Measurements from ENCODE around the gene MXD4. TPM values are rescaled to one million over a fixed set of nuclear protein-coding genes. Genes with fewer than 3 reads are reported as not detected.

Gene MXD4
- total RNA-seq, 1 experiment from 2014 or later, result 11.7 TPM

DNA sequence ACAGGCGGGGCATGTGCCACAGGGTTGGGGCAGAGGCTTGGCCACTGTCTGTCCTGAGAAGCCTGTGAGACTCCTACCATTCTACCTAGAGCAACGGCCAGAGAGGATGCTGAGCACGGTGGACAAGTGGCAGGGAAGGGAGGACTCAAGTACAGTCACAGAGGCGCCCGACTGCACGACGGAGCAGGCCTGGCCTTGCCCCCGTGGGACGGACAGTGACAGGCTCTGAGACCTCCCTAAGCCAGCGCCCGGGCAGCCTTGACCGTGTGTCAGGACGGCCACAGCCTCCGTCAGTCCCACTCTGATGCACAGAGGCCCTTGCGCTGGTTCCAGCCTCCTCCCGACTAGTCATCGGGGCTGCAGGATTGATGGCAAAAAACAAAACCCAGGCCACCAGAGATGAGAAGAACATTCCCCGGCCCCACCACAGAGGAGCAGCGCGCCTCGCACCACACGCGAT is 36.7 kb upstream of the MXD4 start:
- Histone ChIP-seq H3K4me1 (replicated peaks) (no peaks in the 10 kb centered on the region), H3K36me3 (no peaks in the 10 kb centered on the region), H3K27ac (no peak overlapping the region), H3K27me3 (replicated peaks) (no peaks in the 10 kb centered on the region), H3K9me3 (replicated peaks) (no peaks in the 10 kb centered on the region), H3K4me3 (no peak overlapping the region)
- DNase-seq (ENCODE audit: low read depth in 1 of 2, low spot score in 2 of 2), result no peak

DNA sequence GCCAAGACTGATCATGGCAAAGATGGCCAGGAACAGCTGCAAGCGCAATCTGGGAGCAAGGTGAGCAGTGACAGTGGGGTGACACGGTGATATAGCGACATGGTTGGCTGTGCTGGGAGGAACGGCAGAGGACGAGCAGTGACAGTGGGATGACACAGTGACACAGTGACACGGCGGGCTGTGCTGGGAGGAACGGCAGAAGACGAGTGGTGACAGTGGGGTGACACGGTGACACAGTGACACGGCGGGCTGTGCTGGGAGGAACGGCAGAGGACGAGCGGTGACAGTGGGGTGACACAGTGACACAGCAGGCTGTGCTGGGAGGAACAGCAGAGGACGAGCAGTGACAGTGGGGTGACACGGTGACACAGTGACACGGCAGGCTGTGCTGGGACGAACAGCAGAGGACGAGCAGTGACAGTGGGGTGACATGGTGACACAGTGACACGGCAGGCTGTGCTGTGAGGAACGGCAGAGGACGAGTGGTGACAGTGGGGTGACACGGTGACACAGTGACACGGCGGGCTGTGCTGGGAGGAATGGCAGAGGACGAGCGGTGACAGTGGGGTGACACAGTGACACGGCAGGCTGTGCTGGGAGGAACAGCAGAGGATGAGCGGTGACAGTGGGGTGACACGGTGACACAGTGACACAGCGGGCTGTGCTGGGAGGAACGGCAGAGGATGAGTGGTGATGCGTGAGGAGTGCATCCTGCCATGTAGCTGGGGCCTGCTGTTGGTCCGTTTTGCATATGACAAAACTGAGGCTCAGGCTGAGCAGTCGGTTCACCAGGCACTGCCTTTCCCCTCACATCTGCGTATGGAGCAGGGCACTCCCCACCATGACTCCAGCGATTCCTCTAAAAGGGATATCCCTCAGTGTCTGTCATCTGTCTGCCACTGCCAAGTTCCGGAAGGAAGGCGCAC is 36.0 kb upstream of the MXD4 start:
- H3K27ac ChIP-seq, result no peak overlapping the region
- DNase-seq (ENCODE audit: low read depth in 1 of 2, low spot score in 2 of 2), result no peak

DNA sequence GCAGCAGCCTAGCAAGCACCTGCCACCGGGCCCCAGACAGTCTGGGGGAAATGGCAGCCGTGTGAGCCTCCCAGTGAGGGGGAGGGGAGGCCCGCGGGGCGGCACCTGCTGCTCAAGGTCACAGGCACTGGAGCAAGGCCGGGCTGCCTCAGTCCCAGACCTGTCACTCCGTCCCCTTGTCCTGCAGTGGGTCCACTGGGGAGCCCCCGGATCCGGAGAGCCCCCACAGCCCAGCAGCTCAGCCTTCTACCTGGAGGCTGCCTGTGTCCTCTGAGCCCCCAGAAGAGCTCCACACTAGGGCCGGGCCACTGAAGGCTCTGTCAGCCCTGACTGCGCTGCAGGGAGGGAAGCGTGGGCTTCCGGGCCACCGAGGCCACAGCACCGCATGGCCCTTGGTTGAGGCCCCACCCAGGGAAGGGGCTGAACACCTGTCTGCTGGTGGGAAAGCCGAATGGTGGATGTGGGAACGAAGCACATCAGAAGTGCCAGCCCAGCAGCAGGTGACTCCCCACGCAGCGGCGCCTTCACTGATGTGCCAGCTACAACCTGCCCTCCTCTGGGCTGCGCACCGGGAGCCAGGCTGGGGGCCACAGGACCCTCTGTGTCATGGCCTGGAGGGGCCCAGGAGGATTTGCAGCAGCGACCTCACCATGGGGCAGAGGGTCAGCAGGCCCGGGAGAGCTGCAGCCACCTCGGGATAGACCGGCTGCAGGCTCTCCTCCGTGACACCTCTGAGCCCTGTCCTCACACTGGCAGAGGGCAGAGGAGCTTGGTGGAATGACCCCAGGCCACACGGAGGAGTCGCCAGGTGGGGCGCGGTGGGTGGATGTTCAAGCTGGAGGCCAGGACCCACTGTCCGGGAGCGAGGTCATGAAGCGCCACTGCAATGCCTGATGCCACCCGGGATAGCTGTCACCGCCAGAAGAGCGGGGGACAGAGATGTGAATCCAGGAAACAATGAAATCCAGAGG is 35.0 kb upstream of the MXD4 start:
- Histone ChIP-seq H3K36me3 (no peaks in the 10 kb centered on the region), H3K4me3 (no peak overlapping the region), H3K4me1 (replicated peaks) (no peaks in the 10 kb centered on the region), H3K27me3 (replicated peaks) (no peaks in the 10 kb centered on the region), H3K9me3 (replicated peaks) (no peaks in the 10 kb centered on the region), H3K27ac (no peak overlapping the region)
- DNase-seq (ENCODE audit: low read depth in 1 of 2, low spot score in 2 of 2), result no peak

More for the DNA sequence above, 36.0 kb upstream of the MXD4 start:
- no peaks in the 10 kb centered on the region for H3K27me3 ChIP-seq (replicated peaks)
- H3K9me3 ChIP-seq (replicated peaks), result no peaks in the 10 kb centered on the region
- H3K4me1 ChIP-seq (replicated peaks), result no peaks in the 10 kb centered on the region
- H3K36me3 ChIP-seq, result no peaks in the 10 kb centered on the region
- H3K4me3 ChIP-seq, result no peak overlapping the region

DNA sequence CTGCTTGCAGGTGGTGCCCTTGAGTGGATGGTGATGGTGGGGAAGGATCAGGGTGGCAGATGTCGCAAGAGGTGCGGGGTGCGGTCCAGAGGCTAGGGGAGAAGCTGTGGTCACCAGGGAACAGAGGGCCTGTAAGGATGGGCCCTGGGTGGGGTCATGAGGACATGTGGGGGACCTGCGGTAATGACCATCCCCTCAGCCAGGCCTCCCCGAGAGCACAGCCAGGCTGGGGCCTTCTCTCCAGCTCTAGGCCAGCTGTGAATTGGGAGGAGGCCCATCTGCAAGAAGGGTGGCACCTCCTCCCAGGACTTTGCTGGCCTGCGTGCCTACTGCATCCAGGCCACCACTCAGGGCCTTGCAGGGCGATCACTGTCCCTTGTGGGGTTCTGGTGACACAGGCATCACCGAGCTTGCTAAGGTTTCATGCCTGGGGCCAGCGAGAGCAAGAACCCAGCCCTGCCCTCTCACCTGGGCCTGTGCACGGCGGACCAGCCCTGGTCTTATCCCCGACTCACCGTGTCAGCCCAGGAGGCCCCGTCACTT is 34.1 kb upstream of the MXD4 start:
- H3K27me3 ChIP-seq (replicated peaks), result no peaks in the 10 kb centered on the region

DNA sequence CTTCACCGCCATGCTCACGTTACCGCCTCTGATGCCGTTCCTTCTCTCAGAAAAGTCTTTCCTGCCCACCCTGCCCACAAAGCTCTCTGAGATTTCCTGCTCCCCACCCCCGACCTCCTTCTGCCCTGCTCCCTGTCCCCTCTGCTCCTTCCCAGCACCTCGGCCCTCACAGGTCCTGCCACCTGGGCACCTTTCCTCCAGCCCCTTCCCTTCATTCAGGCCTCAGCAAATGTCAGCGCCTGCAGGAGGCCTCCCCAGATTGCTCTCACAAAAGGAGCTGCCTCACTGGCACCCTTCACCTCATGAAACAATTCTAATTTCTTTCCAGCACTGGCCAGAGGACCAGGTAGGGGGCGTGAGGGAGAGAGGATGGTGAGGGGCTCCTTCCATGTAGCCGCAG is 33.6 kb upstream of the MXD4 start:
- Histone ChIP-seq H3K27ac (no peak overlapping the region), H3K36me3 (no peaks in the 10 kb centered on the region), H3K4me3 (no peak overlapping the region), H3K4me1 (replicated peaks) (no peaks in the 10 kb centered on the region), H3K9me3 (replicated peaks) (no peaks in the 10 kb centered on the region), H3K27me3 (replicated peaks) (no peaks in the 10 kb centered on the region)
- no peak for DNase-seq (ENCODE audit: low read depth in 1 of 2, low spot score in 2 of 2)

More for the DNA sequence above, 34.1 kb upstream of the MXD4 start:
- Histone ChIP-seq H3K27ac (no peak overlapping the region), H3K9me3 (replicated peaks) (no peaks in the 10 kb centered on the region), H3K36me3 (no peaks in the 10 kb centered on the region), H3K4me3 (no peak overlapping the region), H3K4me1 (replicated peaks) (no peaks in the 10 kb centered on the region)
- DNase-seq (ENCODE audit: low read depth in 1 of 2, low spot score in 2 of 2), result no peak

DNA sequence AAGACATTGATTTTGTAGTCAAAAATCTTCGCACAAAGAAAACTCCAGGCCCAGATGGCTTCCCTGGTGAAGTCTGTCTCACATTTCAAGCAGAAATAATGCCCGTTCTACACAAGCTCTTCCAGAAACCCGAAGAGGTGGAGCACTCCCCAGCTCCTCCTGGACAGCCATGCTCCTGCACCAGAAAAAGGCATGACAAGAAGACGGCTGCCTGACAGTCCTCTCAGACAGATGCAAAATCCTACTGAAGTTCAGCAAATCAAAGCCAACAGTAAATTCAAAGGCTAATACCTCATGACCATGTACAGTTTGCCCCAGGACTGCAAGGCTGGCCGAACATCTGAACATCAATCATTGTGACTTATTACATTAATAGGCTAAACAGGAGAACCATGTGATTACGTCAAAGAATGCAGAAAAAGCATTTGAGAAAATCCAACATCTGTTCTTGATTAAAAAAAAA is 30.8 kb upstream of the MXD4 start:
- Histone ChIP-seq H3K27me3 (replicated peaks) (no peaks in the 10 kb centered on the region), H3K27ac (no peak overlapping the region), H3K9me3 (replicated peaks) (no peaks in the 10 kb centered on the region), H3K36me3 (no peaks in the 10 kb centered on the region), H3K4me3 (no peak overlapping the region), H3K4me1 (replicated peaks) (no peaks in the 10 kb centered on the region)
- DNase-seq (ENCODE audit: low read depth in 1 of 2, low spot score in 2 of 2), result no peak

DNA sequence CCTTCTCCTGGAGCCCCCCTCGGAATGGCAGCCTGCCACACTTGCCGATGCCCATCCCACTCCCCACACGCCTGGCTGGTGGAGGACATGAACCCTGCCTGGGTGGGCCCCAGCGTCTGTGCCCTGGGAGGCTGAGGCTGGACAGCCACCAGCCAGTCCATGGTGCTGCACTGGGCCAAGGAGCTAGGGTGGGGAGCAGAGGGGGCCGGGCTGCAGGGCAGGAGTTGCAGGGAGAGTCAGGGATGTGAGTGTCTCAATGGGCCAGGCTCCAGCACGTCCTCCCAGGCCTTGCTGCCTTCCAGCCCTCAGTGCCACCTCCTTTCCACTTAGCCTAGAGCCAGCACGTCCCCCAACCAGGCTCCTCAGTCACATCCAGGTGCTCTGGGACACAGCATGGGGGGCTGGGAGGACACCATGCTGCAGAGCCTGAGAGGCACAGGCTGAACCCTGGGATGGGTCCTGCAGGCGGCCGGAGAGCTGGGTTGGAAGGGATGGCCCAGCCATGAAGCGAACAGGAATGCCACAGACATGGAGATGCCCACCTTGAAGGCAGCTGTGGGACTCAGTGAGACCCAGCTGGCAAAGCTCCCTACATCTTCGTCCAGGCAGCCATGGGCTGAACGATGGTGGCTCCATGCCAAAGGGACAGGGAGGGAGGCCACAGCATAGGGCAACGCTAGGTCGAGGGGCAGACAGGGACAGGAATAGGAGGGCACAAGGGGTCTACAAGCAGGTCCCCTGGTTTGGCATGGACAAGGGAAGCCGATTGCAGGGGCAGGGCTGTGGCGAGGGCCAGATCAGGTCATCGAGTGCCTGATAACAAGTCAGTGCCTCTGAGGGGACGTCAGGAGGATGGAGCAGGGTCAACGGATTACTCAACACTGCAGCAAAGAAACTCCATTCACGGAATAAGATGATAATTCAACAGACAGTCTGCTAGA is 30.1 kb upstream of the MXD4 start:
- H3K4me3 ChIP-seq, result no peak overlapping the region
- H3K27ac ChIP-seq, result no peak overlapping the region
- no peaks in the 10 kb centered on the region for H3K4me1 ChIP-seq (replicated peaks)
- no peaks in the 10 kb centered on the region for H3K9me3 ChIP-seq (replicated peaks)
- no peaks in the 10 kb centered on the region for H3K36me3 ChIP-seq
- no peak for DNase-seq (ENCODE audit: low read depth in 1 of 2, low spot score in 2 of 2)
- H3K27me3 ChIP-seq (replicated peaks), result no peaks in the 10 kb centered on the region

DNA sequence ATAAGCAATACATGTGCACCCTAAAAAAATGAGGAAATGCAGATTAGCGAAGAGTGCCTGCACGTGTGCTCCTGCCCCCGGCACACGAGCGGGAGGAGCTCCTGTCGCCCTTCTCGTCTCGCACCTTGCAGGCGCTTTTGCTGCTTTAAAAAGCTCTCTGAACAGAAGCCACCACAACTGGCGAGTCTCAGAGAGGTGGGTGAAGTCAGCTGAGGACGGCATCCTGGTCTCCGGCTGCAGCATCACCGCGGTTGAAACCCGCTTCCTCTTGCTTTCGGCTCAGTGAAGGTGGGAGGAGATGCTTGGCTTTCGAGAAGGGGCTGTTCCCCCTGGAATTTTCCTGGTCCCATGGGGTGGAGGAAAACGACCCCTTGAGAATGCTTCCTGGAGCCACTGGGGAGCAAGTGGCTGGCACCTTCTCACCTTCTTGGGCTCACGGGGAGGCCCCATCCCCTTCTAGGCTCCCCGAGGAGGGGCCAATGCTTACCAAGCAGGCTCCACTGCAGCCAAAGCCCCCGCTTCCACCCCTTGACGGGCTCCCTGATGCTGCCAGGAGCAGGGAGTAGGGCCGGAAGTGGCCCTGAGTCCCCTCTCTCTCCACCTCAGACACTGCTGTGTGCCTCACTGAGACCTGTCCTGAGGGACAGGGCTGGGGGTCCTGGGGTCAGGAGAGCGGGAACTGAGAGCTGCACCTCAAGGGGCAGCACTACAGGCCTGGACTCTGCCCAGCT is 29.2 kb upstream of the MXD4 start:
- Histone ChIP-seq H3K36me3 (no peaks in the 10 kb centered on the region), H3K4me1 (replicated peaks) (no peaks in the 10 kb centered on the region), H3K27ac (no peak overlapping the region), H3K27me3 (replicated peaks) (no peaks in the 10 kb centered on the region), H3K9me3 (replicated peaks) (no peaks in the 10 kb centered on the region), H3K4me3 (no peak overlapping the region)
- no peak for DNase-seq (ENCODE audit: low read depth in 1 of 2, low spot score in 2 of 2)

DNA sequence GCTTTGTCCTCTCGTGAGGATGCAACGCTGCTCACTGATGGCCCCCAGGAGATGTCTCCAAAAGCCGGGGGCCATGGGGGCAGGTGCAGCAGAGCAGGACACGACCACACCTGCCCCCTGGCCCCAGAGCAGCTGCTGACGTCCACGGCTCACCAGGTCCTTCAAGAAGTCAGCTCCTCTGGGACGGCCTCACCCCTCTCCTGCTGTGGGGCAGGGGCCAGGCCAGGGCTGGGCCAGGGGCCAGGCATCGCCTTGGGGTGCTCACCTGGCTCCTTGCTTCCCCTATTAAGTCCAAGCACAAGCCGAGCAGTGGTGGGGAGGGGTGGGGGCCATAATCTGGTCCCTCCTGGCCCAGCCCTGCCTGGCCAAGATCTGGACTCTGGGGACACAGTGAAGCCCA is 28.6 kb upstream of the MXD4 start:
- Histone ChIP-seq H3K27me3 (replicated peaks) (no peaks in the 10 kb centered on the region), H3K9me3 (replicated peaks) (no peaks in the 10 kb centered on the region), H3K27ac (no peak overlapping the region), H3K4me3 (no peak overlapping the region), H3K4me1 (replicated peaks) (no peaks in the 10 kb centered on the region), H3K36me3 (no peaks in the 10 kb centered on the region)
- DNase-seq (ENCODE audit: low read depth in 1 of 2, low spot score in 2 of 2), result no peak

DNA sequence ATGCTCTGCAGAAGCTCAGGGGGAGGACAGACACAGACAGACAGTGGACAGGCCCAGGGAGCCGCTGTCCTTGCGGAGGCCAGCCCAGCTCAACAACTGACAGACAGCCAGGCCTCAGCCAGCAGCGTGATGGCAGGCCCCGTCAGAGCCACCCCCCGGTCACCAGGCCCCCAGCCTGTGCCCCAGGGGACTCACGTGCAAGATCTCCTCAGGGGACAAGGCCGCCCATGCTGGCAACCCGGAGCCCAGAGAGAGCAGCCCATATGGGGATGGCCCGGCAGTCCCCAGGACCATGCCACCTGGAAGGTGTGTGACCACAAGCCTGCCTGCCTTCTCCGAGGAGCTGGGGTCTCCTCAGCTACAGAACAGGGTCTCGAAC is 28.0 kb upstream of the MXD4 start:
- H3K4me1 ChIP-seq (replicated peaks), result no peaks in the 10 kb centered on the region
- no peak for DNase-seq (ENCODE audit: low read depth in 1 of 2, low spot score in 2 of 2)
- H3K9me3 ChIP-seq (replicated peaks), result no peaks in the 10 kb centered on the region

DNA sequence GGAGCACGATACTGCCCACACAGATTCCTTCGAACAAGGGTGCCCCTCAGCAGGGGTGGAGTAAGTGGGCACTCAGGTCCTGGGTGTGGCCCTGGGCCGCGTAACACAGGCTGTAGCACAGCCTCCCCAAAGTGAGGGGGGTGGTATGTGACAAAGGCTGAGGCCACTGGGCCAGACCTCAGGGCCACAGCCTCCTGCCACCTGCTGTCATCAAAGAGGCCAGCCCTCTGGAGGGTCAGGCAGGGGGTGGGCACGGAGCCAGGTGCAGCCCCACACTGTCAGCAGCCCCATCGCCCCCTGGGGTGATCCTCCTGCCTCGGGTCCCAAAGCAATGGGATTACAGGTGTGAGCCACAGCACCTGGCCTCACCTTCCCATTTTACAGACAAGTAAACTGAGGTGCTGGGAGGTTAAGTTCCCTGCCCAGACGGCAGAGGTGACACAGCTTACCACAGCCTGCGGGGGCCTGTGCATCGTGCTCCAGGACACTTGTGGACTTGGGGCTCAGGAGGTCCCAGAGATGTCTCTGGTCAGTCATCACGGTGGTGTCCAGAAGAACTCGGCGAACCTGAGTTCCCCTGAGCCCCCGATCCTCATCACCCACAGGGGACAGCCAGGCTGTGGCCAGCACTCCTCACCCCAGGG is 27.5 kb upstream of the MXD4 start:
- Histone ChIP-seq H3K9me3 (replicated peaks) (no peaks in the 10 kb centered on the region), H3K36me3 (no peaks in the 10 kb centered on the region), H3K27ac (no peak overlapping the region), H3K4me1 (replicated peaks) (no peaks in the 10 kb centered on the region), H3K4me3 (no peak overlapping the region), H3K27me3 (replicated peaks) (no peaks in the 10 kb centered on the region)
- DNase-seq (ENCODE audit: low read depth in 1 of 2, low spot score in 2 of 2), result no peak

More for the DNA sequence above, 28.0 kb upstream of the MXD4 start:
- Histone ChIP-seq H3K27ac (no peak overlapping the region), H3K27me3 (replicated peaks) (no peaks in the 10 kb centered on the region), H3K4me3 (no peak overlapping the region), H3K36me3 (no peaks in the 10 kb centered on the region)

DNA sequence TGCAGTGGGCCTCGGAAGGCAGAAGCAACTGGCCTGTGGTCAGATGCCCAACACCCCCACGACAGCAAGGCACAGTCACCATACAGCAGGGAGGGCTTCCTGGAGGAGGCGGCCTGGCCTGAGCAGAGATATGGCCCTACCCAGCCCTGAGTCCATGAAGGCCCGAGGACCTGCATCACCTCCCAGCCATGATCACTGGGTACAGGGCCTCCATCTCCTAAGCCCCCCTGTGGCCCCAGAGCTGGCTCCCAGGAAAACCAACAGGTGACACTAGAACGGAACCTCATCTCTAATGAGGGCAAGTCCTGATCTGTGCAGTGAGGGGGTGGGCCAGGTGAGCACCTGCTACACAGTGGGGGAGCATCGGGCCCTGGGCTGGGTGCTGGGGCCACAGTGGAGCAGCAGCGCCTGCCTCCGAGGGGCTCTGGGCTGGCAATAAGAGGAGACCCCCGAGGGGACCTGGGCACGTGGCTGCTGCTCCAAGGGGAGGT is 26.2 kb upstream of the MXD4 start:
- no peaks in the 10 kb centered on the region for H3K9me3 ChIP-seq (replicated peaks)
- H3K4me3 ChIP-seq, result no peak overlapping the region
- no peak overlapping the region for H3K27ac ChIP-seq
- H3K27me3 ChIP-seq (replicated peaks), result no peaks in the 10 kb centered on the region
- no peaks in the 10 kb centered on the region for H3K36me3 ChIP-seq
- H3K4me1 ChIP-seq (replicated peaks), result no peaks in the 10 kb centered on the region
- no peak for DNase-seq (ENCODE audit: low read depth in 1 of 2, low spot score in 2 of 2)
